HG03378 (cell line): ENCODE measurements around the gene FOXL3.
"Not testable (repeated sequence)": the region's sequence is repeated elsewhere in the genome, so short reads cannot be mapped to it uniquely, and the experiment has no call there.

Experiments
- ATAC-seq: cut with Tn5 transposase; IDR thresholded peaks from one replicate; pipeline ENCODE4 v1.9.1; 2021; ENCODE audit warnings: mild to moderate bottlenecking, moderate library complexity; ENCODE audit not compliant: unreplicated experiment

FOXL3 gene

GRCh38 chr7:286266-286665, 3.7 kb upstream of the FOXL3 start:
- no peak for ATAC-seq

GRCh38 chr7:288671-289101, 1.3 kb upstream of the FOXL3 start:
- no peak for ATAC-seq

GRCh38 chr7:289209-289755, 688 bp upstream of the FOXL3 start:
- no peak for ATAC-seq

- ATAC-seq, result no peak
Measured at GRCh38 chr7:290554-291372, 793 bp downstream of the FOXL3 start.

GRCh38 chr7:291373-292092, 1.6 kb downstream of the FOXL3 start:
- no peak for ATAC-seq

- ATAC-seq, result no peak
Measured at GRCh38 chr7:292226-292625, 2.3 kb downstream of the FOXL3 start.

GRCh38 chr7:292826-293225, 2.9 kb downstream of the FOXL3 start:
- no peak for ATAC-seq

- ATAC-seq, result no peak
Measured at GRCh38 chr7:293681-294439, 3.9 kb downstream of the FOXL3 start.

GRCh38 chr7:294440-295154, 4.6 kb downstream of the FOXL3 start:
- no peak for ATAC-seq

- ATAC-seq, result no peak
Measured at GRCh38 chr7:295155-296154, 5.5 kb downstream of the FOXL3 start.

GRCh38 chr7:296373-296945, 6.5 kb downstream of the FOXL3 start:
- no peak for ATAC-seq

- ATAC-seq, result not testable (repeated sequence)
Measured at GRCh38 chr7:297141-297540, 7.2 kb downstream of the FOXL3 start.

- no peak for ATAC-seq
Measured at GRCh38 chr7:297611-298374, 7.8 kb downstream of the FOXL3 start.

GRCh38 chr7:298375-298702, 8.4 kb downstream of the FOXL3 start:
- ATAC-seq, result no peak

- no peak for ATAC-seq
Measured at GRCh38 chr7:298743-299142, 8.8 kb downstream of the FOXL3 start.

GRCh38 chr7:299169-299568, 9.2 kb downstream of the FOXL3 start:
- ATAC-seq, result no peak

- no peak for ATAC-seq
Measured at GRCh38 chr7:299628-300027, 9.7 kb downstream of the FOXL3 start.

GRCh38 chr7:300048-300447, 10.1 kb downstream of the FOXL3 start:
- ATAC-seq, result no peak
